Panc1 (cell line): ENCODE results near the gene SNCB. TPM values are rescaled to one million over a fixed set of nuclear protein-coding genes. Genes with fewer than 3 reads are reported as not detected.

Experiments used
- ATAC-seq: fragments of 200-7000 bp; cut with Tn5 transposase; 2 replicates; pipeline ENCODE4 v1.9.1; 2020; ENCODE audit warnings: mild to moderate bottlenecking, moderate library complexity
- BruUV-seq: library from RNA; stranded (reverse); fragments of 400-500 nt; replicated peaks from 2 replicates; lab custom pipeline; 2021; lab: Mats Ljungman, UMichigan
- CTCF ChIA-PET: fragments of 300-600 bp; sonication (Branson Sonifier 250); formaldehyde crosslinking; loops from one replicate; lab custom pipeline; 2022; ENCODE audit warnings: antibody characterized with exemption; lab: Charles Lee
- POLR2A ChIA-PET: fragments of 300-600 bp; sonication (Branson Sonifier 250); formaldehyde crosslinking; loops from one replicate; lab custom pipeline; 2022; ENCODE audit warnings: antibody characterized with exemption; lab: Charles Lee
- DNase-seq: peaks from one replicate; pipeline ENCODE4 v3.0.0-alpha.2; 2010; ENCODE audit warnings: low read depth, low spot score
- H3K27ac ChIP-seq: 2 replicates; pipeline ENCODE4 v1.5.1; 2011; ENCODE audit warnings: mild to moderate bottlenecking, low read length, inconsistent platforms
- H3K27me3 ChIP-seq: fragments of 200-500 bp; sonication (Bioruptor generic); 2 replicates; pipeline ENCODE4 v1.6.0; 2014; ENCODE audit warnings: low read length, inconsistent platforms; ENCODE audit not compliant: control insufficient read depth, insufficient read depth
- H3K36me3 ChIP-seq: fragments of 200-500 bp; sonication (Bioruptor generic); 2 replicates; pipeline ENCODE4 v1.5.1; 2014; ENCODE audit warnings: inconsistent platforms, mild to moderate bottlenecking, low read length, moderate library complexity; ENCODE audit not compliant: control insufficient read depth, insufficient read depth
- H3K4me1 ChIP-seq: 2 replicates; pipeline ENCODE4 v1.5.1; 2011; ENCODE audit warnings: inconsistent platforms, mild to moderate bottlenecking, low read length, moderate library complexity; ENCODE audit not compliant: control insufficient read depth, insufficient read depth
- H3K4me3 ChIP-seq, 2 experiments: 2 replicates each; pipeline ENCODE4 v1.5.1; 2011 to 2012; ENCODE audit warnings: low read depth in 2 of 2, low read length in 2 of 2, mild to moderate bottlenecking in 2 of 2, inconsistent platforms in 1 of 2, moderate library complexity in 1 of 2
- H3K9me3 ChIP-seq: fragments of 200-500 bp; sonication (Bioruptor generic); 2 replicates; pipeline ENCODE4 v1.5.1; 2014; ENCODE audit warnings: low read depth, mild to moderate bottlenecking, inconsistent platforms, low read length, moderate library complexity; ENCODE audit not compliant: control insufficient read depth, insufficient read depth
- CTCF ChIP-seq: fragments of 450-650 bp; IDR thresholded peaks from 2 replicates; pipeline ENCODE4 v1.5.1; 2017; ENCODE audit warnings: mild to moderate bottlenecking
- POLR2AphosphoS5 ChIP-seq: IDR thresholded peaks from 2 replicates; pipeline ENCODE4 v1.6.1; 2012; ENCODE audit warnings: mild to moderate bottlenecking, low read depth, low read length, moderate library complexity
- REST ChIP-seq, 2 experiments: IDR thresholded peaks; 2 replicates each; pipeline ENCODE4 v1.6.1; 2011 to 2012; ENCODE audit warnings: low read depth in 2 of 2, control low read depth in 1 of 2, low read length in 1 of 2, mild to moderate bottlenecking in 1 of 2, moderate library complexity in 1 of 2; ENCODE audit not compliant: insufficient read depth in 1 of 2
- SIN3A ChIP-seq: IDR thresholded peaks from 2 replicates; pipeline ENCODE4 v1.6.1; 2012; ENCODE audit warnings: low read depth, mild to moderate bottlenecking, low read length, moderate library complexity, borderline replicate concordance; ENCODE audit not compliant: insufficient read depth
- TCF7L2 ChIP-seq: IDR thresholded peaks from 2 replicates; pipeline ENCODE4 v1.6.1; 2011; ENCODE audit warnings: mild to moderate bottlenecking, low read depth, low read length, inconsistent platforms
- in situ Hi-C: cut with HindIII; loops from 2 replicates; pipeline ENCODE4 v1.10.0; 2016; ENCODE audit warnings: low sequenced_read_pairs, low pct_unique_long_range_greater_than_20kb
- intact Hi-C: fragments of 100-400 bp; cut with micrococcal nuclease; formaldehyde crosslinking; loops from one replicate; pipeline ENCODE4 v1.10.0; 2022; ENCODE audit not compliant: unreplicated experiment
- total RNA-seq: library from RNA; stranded (reverse); gene quantifications from one replicate; pipeline ENCODE4 v1.2.1, GENCODE V29; 2021; ENCODE audit not compliant: unreplicated experiment

The SNCB gene
- total RNA-seq, 1 experiment from 2014 or later = 0.77 TPM

DNA sequence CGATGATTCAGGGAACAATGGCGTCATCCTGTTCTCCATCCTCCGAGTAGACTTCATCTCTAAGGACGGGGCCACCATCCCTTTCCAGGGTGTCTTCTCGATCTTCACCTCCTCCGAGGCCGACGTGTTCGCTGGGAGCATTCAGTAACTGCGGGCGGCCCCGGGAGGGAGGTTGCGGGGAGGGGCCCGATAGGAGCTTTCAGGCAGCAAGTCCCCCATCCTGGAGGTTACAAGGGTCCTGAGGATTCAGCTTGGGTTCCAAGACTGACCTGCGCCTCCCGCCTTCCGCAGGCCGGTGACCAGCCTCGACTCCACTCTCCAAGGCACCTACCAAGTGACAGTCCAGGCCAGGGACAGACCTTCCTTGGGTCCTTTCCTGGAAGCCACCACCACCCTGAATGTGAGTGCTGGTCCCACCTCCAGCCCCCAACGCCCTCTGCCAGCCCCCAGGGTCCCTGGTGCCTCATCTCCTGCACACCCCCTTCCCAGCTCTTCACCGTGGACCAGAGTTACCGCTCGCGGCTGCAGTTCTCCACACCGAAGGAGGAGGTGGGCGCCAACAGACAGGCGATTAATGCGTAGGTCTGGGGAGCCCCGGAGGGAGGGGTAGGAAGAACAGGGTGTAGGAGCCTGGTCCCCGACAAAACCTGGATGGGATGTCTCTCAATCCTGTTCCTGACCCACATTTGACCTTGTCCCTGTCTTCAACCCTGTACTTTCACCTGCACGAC is 41.1 kb downstream of the SNCB start:
- intact Hi-C loops = no loop called here
- H3K9me3 ChIP-seq = no peaks in the 10 kb centered on the region
- in situ Hi-C loops = no loop called here
- no peaks in the 10 kb centered on the region for H3K36me3 ChIP-seq
- DNase-seq (no peak), ATAC-seq (no peak; the same call in 1 of the 2 replicates)
- TF ChIP-seq POLR2AphosphoS5 (no peak), SIN3A (no peak), TCF7L2 (no peak), REST (IDR thresholded peaks at IDR 0.05; ENCODE audit: insufficient read depth in 1 of 2, low read depth in 2 of 2, low read length in 1 of 2) (no peak), CTCF (no peak)
- ChIA-PET POLR2A (no interaction called here), CTCF (no interaction called here)
- no peak overlapping the region for H3K4me3 ChIP-seq
- H3K27me3 ChIP-seq = no peaks in the 10 kb centered on the region
- H3K4me1 ChIP-seq = no peaks in the 10 kb centered on the region
- H3K27ac ChIP-seq = no peak overlapping the region
- BruUV-seq = no TSS peak

- ATAC-seq (no peak), DNase-seq (no peak)
- H3K27ac ChIP-seq = no peak overlapping the region
- in situ Hi-C loops (no loop called here), intact Hi-C loops (no loop called here)
- POLR2A ChIA-PET = no interaction called here
- H3K4me1 ChIP-seq = no peaks in the 10 kb centered on the region
- no peak overlapping the region for H3K4me3 ChIP-seq
- H3K36me3 ChIP-seq = no peaks in the 10 kb centered on the region
- H3K27me3 ChIP-seq = no peaks in the 10 kb centered on the region
- no peak for TF ChIP-seq SIN3A
- no peak for TF ChIP-seq TCF7L2
- TF ChIP-seq CTCF = no peak
- TF ChIP-seq REST (IDR thresholded peaks at IDR 0.05; ENCODE audit: insufficient read depth in 1 of 2, low read depth in 2 of 2, low read length in 1 of 2) = no peak
- no peak for TF ChIP-seq POLR2AphosphoS5
- no TSS peak for BruUV-seq
- CTCF ChIA-PET = no interaction called here
- no peaks in the 10 kb centered on the region for H3K9me3 ChIP-seq
These were observed 42.0 kb downstream of the SNCB start for GRCh38 chr5:176588297-176588696.
